ENCODE measurements around the gene CDH13.

Gene CDH13

DNA sequence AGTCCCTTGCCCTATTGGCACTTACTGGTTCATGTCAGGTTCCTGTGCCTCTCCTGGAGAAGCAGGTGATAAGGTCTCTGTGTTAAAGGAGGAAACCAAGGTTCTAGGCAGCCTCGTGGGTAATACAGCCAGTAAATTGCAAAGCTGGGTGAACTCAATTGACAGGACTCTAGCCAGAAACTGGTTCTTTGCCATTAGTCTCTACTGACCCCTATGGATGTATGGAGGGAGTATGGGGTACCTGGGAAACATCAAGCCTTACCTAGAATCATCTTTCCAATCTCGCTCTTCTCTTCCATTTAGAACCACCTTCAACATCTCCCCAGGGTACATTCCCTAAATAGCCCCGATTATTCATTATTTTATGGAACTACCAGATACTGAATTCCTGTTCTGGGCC, 169.3 kb downstream of the CDH13 start:
- no peaks in the 10 kb centered on the region for H3K9me3 ChIP-seq (replicated peaks; ENCODE audit: low read length)
- H3K27me3 ChIP-seq (ENCODE audit: control insufficient read depth, insufficient read depth, low read length) = no peaks in the 10 kb centered on the region

DNA sequence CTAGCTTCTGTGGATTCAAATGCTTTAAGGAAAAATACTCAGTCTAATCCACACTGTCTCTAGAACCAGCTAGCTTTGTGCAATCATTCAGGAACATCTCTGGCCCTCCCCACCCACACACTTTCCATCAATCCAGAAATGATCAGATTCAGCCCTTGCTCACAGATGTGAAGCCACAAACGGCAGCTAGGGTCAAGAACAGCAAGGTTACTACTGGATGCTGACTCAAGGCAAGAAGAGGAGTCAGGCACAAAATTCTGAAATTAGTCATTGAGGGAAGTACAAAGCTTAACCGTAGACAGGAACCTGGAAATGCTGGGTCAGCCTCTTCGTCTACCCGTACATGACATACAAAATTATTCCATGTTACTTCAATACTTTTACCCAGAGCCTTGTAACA, 174.6 kb downstream of the CDH13 start:
- no peaks in the 10 kb centered on the region for H3K9me3 ChIP-seq (replicated peaks; ENCODE audit: low read length)
- H3K4me2 ChIP-seq (ENCODE audit: low read length) = no peak overlapping the region
- H3K4me3 ChIP-seq (ENCODE audit: low read length) = no peak overlapping the region
- H3K36me3 ChIP-seq (ENCODE audit: insufficient read depth, low read length) = no peaks in the 10 kb centered on the region
- no peak overlapping the region for H3K9ac ChIP-seq (ENCODE audit: low read depth, low read length)
- peaks cover 4% of the 10 kb centered on the region for H3K4me1 ChIP-seq (ENCODE audit: control insufficient read depth, insufficient read depth, low read length)
- no peaks in the 10 kb centered on the region for H3K27me3 ChIP-seq (ENCODE audit: control insufficient read depth, insufficient read depth, low read length)

More for the DNA sequence above, 169.3 kb downstream of the CDH13 start:
- Histone ChIP-seq H3K36me3 (ENCODE audit: insufficient read depth, low read length) (peaks cover 3% of the 10 kb centered on the region), H3K4me2 (ENCODE audit: low read length) (no peak overlapping the region), H3K4me1 (ENCODE audit: control insufficient read depth, insufficient read depth, low read length) (peaks cover 2% of the 10 kb centered on the region), H3K9ac (ENCODE audit: low read depth, low read length) (no peak overlapping the region), H3K4me3 (ENCODE audit: low read length) (no peak overlapping the region)

DNA sequence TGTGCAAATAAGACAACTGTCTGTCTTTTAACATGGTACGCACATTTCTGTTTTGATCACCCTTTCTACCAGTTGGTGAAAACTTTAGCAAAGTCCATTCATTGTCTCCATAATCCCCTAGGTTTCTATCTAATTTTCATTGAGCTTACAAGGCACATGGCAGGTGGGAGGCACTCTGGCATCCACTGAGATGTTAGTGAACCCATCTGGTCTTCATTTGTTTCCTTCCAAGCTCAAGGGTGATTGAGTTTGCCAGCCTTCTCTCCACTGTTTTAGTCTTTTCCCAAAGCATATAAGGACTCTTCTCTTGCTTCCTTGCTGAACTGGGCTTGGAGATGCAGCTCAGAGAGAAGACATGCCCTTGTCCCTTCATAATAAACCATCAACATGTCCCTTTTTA, 179.1 kb downstream of the CDH13 start:
- H3K4me2 ChIP-seq (ENCODE audit: low read length) = no peak overlapping the region

DNA sequence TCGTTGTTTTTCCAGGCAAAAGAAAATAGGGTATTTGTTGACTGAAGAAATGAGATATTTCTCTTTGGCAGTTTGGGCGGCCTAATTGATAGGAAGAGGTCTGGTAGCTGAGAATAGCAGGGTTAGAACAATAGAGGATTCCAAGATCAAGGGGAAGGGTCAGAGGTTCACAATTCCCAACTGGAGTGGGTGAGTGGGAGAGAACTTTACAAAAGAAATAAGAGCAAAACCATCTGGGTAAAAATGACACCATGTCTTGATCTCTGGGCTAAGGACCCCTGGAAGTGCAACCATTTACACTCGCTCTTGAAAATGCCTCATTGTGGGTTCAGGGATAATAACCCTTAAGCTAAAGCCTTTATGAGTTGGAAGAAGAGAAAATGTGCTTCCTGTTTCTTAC, 180.5 kb downstream of the CDH13 start:
- no peaks in the 10 kb centered on the region for H3K27me3 ChIP-seq (ENCODE audit: control insufficient read depth, insufficient read depth, low read length)
- H3K4me3 ChIP-seq (ENCODE audit: low read length) = no peak overlapping the region
- H3K9me3 ChIP-seq (replicated peaks; ENCODE audit: low read length) = no peaks in the 10 kb centered on the region
- H3K4me1 ChIP-seq (ENCODE audit: control insufficient read depth, insufficient read depth, low read length) = no peaks in the 10 kb centered on the region
- no peak overlapping the region for H3K4me2 ChIP-seq (ENCODE audit: low read length)
- H3K36me3 ChIP-seq (ENCODE audit: insufficient read depth, low read length) = no peaks in the 10 kb centered on the region
- no peak overlapping the region for H3K9ac ChIP-seq (ENCODE audit: low read depth, low read length)

More for the DNA sequence above, 179.1 kb downstream of the CDH13 start:
- Histone ChIP-seq H3K27me3 (ENCODE audit: control insufficient read depth, insufficient read depth, low read length) (no peaks in the 10 kb centered on the region), H3K9ac (ENCODE audit: low read depth, low read length) (no peak overlapping the region), H3K9me3 (replicated peaks; ENCODE audit: low read length) (no peaks in the 10 kb centered on the region), H3K4me3 (ENCODE audit: low read length) (no peak overlapping the region), H3K36me3 (ENCODE audit: insufficient read depth, low read length) (no peaks in the 10 kb centered on the region), H3K4me1 (ENCODE audit: control insufficient read depth, insufficient read depth, low read length) (peaks cover 4% of the 10 kb centered on the region)

DNA sequence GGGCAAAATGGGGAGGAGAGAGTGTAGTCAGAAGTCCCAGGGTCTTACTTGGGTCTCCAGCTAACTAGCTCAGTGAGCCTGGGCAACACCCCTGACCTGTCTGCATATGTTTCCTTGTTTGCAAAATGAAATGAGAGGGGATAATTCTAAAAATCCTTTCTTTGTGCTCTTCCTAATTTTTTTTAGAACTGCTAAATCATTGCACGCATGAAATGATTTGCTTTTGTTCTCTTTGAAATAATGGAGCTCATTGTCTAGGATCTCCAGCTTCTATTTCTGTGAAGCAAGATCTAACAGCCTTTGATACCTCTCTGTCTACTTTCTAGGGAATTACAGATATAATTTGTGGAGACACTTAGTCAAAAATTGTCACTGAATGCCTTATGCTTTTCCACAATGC, 181.3 kb downstream of the CDH13 start:
- no peaks in the 10 kb centered on the region for H3K36me3 ChIP-seq (ENCODE audit: insufficient read depth, low read length)
- H3K9me3 ChIP-seq (replicated peaks; ENCODE audit: low read length) = no peaks in the 10 kb centered on the region
- no peaks in the 10 kb centered on the region for H3K27me3 ChIP-seq (ENCODE audit: control insufficient read depth, insufficient read depth, low read length)
- H3K4me3 ChIP-seq (ENCODE audit: low read length) = no peak overlapping the region
- no peak overlapping the region for H3K4me2 ChIP-seq (ENCODE audit: low read length)
- no peaks in the 10 kb centered on the region for H3K4me1 ChIP-seq (ENCODE audit: control insufficient read depth, insufficient read depth, low read length)
- H3K9ac ChIP-seq (ENCODE audit: low read depth, low read length) = no peak overlapping the region

DNA sequence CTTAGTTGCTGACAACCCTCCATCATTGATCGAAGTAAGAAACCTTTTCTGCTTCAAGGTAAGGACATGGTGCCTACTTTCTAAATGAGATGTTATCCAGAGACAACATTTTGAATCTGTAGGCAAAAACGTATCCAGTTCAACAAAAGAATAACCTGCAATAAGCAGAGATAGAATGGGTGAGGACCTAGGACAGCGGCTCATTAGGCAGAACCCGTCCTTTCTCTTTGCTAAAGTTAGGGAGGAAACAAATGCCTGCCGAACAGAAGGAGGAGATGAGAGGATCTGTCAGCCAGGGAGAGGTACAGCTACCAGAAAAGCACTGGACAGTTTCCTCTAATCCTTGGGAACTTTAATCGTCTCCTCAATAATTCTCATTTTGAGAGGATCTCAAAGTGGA, 183.3 kb downstream of the CDH13 start:
- Histone ChIP-seq H3K9me3 (replicated peaks; ENCODE audit: low read length) (no peaks in the 10 kb centered on the region), H3K27me3 (ENCODE audit: control insufficient read depth, insufficient read depth, low read length) (no peaks in the 10 kb centered on the region), H3K9ac (ENCODE audit: low read depth, low read length) (no peak overlapping the region), H3K4me1 (ENCODE audit: control insufficient read depth, insufficient read depth, low read length) (peaks cover 7% of the 10 kb centered on the region), H3K36me3 (ENCODE audit: insufficient read depth, low read length) (no peaks in the 10 kb centered on the region), H3K4me2 (ENCODE audit: low read length) (no peak overlapping the region), H3K4me3 (ENCODE audit: low read length) (no peak overlapping the region)

GRCh38 chr16:82814059-82814458, 187.3 kb downstream of the CDH13 start:
- Histone ChIP-seq H3K9me3 (replicated peaks; ENCODE audit: low read length) (no peaks in the 10 kb centered on the region), H3K27me3 (ENCODE audit: control insufficient read depth, insufficient read depth, low read length) (no peaks in the 10 kb centered on the region), H3K4me2 (ENCODE audit: low read length) (no peak overlapping the region), H3K36me3 (ENCODE audit: insufficient read depth, low read length) (no peaks in the 10 kb centered on the region), H3K9ac (ENCODE audit: low read depth, low read length) (no peak overlapping the region), H3K4me1 (ENCODE audit: control insufficient read depth, insufficient read depth, low read length) (peaks cover 7% of the 10 kb centered on the region), H3K4me3 (ENCODE audit: low read length) (no peak overlapping the region)

- Histone ChIP-seq H3K4me3 (ENCODE audit: low read length) (no peak overlapping the region), H3K4me1 (ENCODE audit: control insufficient read depth, insufficient read depth, low read length) (peaks cover 2% of the 10 kb centered on the region), H3K36me3 (ENCODE audit: insufficient read depth, low read length) (no peaks in the 10 kb centered on the region), H3K9ac (ENCODE audit: low read depth, low read length) (no peak overlapping the region), H3K4me2 (ENCODE audit: low read length) (no peak overlapping the region), H3K27me3 (ENCODE audit: control insufficient read depth, insufficient read depth, low read length) (no peaks in the 10 kb centered on the region), H3K9me3 (replicated peaks; ENCODE audit: low read length) (no peaks in the 10 kb centered on the region)
Observed at GRCh38 chr16:82819286-82819685, 192.5 kb downstream of the CDH13 start.

DNA sequence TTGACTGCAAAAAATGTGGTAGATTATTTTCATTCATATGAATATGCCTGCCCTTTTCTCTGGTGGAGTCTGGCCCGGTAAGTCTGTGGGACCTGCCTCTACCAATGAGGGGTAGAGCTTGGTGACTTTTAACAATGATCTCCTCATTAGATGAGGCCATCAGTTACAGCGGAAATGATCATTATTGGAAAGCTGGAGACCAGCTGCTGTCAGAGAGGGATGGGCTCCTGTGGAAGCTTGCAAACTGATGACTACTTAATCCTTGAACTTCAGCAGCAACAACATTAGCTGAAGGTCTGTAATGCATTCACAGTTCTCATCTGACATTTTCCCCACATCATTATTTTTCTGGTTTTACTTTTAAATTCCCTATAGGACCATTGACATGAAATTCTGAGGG, 194.1 kb downstream of the CDH13 start:
- H3K9me3 ChIP-seq (replicated peaks; ENCODE audit: low read length) = no peaks in the 10 kb centered on the region

DNA sequence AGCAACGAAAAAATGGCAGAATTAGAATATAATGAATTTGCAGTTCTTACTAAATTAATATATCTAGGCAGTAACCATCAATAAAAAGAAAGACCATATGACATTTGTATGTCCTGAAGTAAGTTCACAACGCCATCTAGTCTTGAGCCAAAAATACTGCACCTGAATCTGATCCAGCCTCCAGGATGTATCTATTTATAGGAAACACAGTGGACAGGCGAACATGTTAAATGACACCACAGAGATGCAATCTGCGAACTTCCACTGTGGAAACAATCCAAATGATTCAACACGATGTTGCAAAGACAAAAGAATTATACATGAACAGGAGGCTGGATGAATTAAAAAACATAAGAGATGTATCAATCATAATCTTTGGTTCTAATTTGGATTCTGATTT, 197.6 kb downstream of the CDH13 start:
- no peaks in the 10 kb centered on the region for H3K27me3 ChIP-seq (ENCODE audit: control insufficient read depth, insufficient read depth, low read length)
- H3K4me2 ChIP-seq (ENCODE audit: low read length) = no peak overlapping the region
- no peaks in the 10 kb centered on the region for H3K36me3 ChIP-seq (ENCODE audit: insufficient read depth, low read length)
- no peaks in the 10 kb centered on the region for H3K4me1 ChIP-seq (ENCODE audit: control insufficient read depth, insufficient read depth, low read length)
- H3K4me3 ChIP-seq (ENCODE audit: low read length) = no peak overlapping the region
- no peak overlapping the region for H3K9ac ChIP-seq (ENCODE audit: low read depth, low read length)
- no peaks in the 10 kb centered on the region for H3K9me3 ChIP-seq (replicated peaks; ENCODE audit: low read length)

More for the DNA sequence above, 194.1 kb downstream of the CDH13 start:
- Histone ChIP-seq H3K36me3 (ENCODE audit: insufficient read depth, low read length) (no peaks in the 10 kb centered on the region), H3K4me3 (ENCODE audit: low read length) (no peak overlapping the region), H3K4me2 (ENCODE audit: low read length) (no peak overlapping the region), H3K27me3 (ENCODE audit: control insufficient read depth, insufficient read depth, low read length) (no peaks in the 10 kb centered on the region), H3K4me1 (ENCODE audit: control insufficient read depth, insufficient read depth, low read length) (no peaks in the 10 kb centered on the region), H3K9ac (ENCODE audit: low read depth, low read length) (no peak overlapping the region)

DNA sequence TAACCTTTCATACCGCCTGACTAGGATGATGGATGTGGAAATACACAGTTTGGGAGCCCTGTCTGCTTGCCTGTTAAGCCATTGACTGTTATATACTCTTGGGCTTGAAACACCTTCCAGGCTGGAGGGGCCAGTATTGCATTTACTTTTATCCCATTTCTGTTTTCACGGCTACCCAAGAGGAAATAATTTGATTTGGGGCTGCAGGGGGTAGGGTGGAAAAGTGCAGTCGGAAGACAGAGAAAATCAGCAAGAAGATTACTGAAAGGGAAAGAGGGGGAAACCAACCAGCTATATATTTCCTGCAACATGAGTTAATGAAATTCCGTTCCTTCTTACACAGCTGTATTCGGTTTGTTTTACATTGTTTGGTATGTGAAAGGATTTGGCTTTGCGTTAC, 202.5 kb downstream of the CDH13 start:
- Histone ChIP-seq H3K4me1 (ENCODE audit: control insufficient read depth, insufficient read depth, low read length) (peaks cover 8% of the 10 kb centered on the region), H3K4me3 (ENCODE audit: low read length) (no peak overlapping the region), H3K36me3 (ENCODE audit: insufficient read depth, low read length) (no peaks in the 10 kb centered on the region), H3K9ac (ENCODE audit: low read depth, low read length) (no peak overlapping the region), H3K27me3 (ENCODE audit: control insufficient read depth, insufficient read depth, low read length) (no peaks in the 10 kb centered on the region), H3K9me3 (replicated peaks; ENCODE audit: low read length) (no peaks in the 10 kb centered on the region), H3K4me2 (ENCODE audit: low read length) (no peak overlapping the region)

DNA sequence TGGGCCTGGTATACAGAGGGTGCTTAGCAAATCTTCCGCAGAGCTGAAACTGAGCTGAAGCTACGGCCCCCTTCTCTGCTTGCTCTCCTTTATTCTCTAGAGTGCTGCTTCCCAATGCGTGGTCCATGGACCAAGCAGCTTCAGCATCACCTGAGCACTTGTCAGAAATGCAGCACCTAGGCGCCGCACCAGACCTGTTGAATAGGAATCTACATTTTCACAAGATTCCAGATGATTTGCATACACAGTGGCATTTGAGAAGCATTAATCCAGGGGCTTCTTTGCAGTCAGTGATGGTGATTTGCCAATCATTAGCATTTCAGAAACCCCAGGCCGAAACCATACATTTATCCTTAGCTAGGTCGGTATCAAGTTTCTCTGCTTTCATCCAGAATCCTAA, 204.2 kb downstream of the CDH13 start:
- H3K9ac ChIP-seq (ENCODE audit: low read depth, low read length) = no peak overlapping the region
- no peak overlapping the region for H3K4me2 ChIP-seq (ENCODE audit: low read length)
- H3K4me1 ChIP-seq (ENCODE audit: control insufficient read depth, insufficient read depth, low read length) = peaks cover 8% of the 10 kb centered on the region
- no peaks in the 10 kb centered on the region for H3K27me3 ChIP-seq (ENCODE audit: control insufficient read depth, insufficient read depth, low read length)
- H3K4me3 ChIP-seq (ENCODE audit: low read length) = no peak overlapping the region
- H3K36me3 ChIP-seq (ENCODE audit: insufficient read depth, low read length) = no peaks in the 10 kb centered on the region
- H3K9me3 ChIP-seq (replicated peaks; ENCODE audit: low read length) = no peaks in the 10 kb centered on the region

All from skeletal muscle satellite cell (primary cell).